ENCODE results near the gene TTLL8. TPM values are rescaled to one million over a fixed set of nuclear protein-coding genes. Genes with fewer than 3 reads are reported as not detected.

Gene TTLL8
- not detected in 5 replicates for total RNA-seq (2022; extraction: Qiagen RNA extraction)

GRCh38 chr22:50058061-50058905 is at the start of gene TTLL8:
TSS of gene TTLL8 (minus strand) at chr22:50058298.

GRCh38 chr22:50089682-50090411 is 31.7 kb upstream of the TTLL8 start, which contains the start of gene MOV10L1:
TSS of gene MOV10L1 (plus strand) at chr22:50090006. CDS start at chr22:50090089, 83 bp downstream.

GRCh38 chr22:50085211-50085972 is 27.3 kb upstream of the TTLL8 start, which contains the start of gene MLC1:
TSS of gene MLC1 (minus strand) at chr22:50085426. CDS start at chr22:50084902, 524 bp downstream.

GRCh38 chr22:50012211-50013181 is 45.6 kb downstream of the TTLL8 start, which contains the start of gene IL17REL:
TSS of gene IL17REL (minus strand) at chr22:50012765. CDS start at chr22:50012646, 119 bp downstream.

Other genes starting within 250 kb of the TTLL8 start
- 12.0 to 16.0 TPM (median 15.0 TPM) in 5 replicates for gene BRD1, start 230.4 kb downstream of the TTLL8 start, total RNA-seq (2022; extraction: Qiagen RNA extraction)
- 9.8 to 12.8 TPM (median 11.3 TPM) in 5 replicates for gene ZBED4, start 204.5 kb downstream of the TTLL8 start, total RNA-seq (2022; extraction: Qiagen RNA extraction)
- 6.0 to 13.7 TPM (median 11.4 TPM) in 5 replicates for gene ALG12, start 139.9 kb downstream of the TTLL8 start, total RNA-seq (2022; extraction: Qiagen RNA extraction)
- gene CRELD2, start 139.7 kb downstream of the TTLL8 start, total RNA-seq (2022; extraction: Qiagen RNA extraction) = 21.1 to 32.6 TPM (median 27.6 TPM) in 5 replicates
- gene PIM3, start 97.5 kb downstream of the TTLL8 start, total RNA-seq (2022; extraction: Qiagen RNA extraction) = 36.1 to 78.7 TPM (median 74.6 TPM) in 5 replicates
- gene IL17REL, start 45.5 kb downstream of the TTLL8 start, total RNA-seq (2022; extraction: Qiagen RNA extraction) = 0.04 to 0.06 TPM (median 0.05 TPM) in 5 replicates
- not detected in 5 replicates for gene MLC1, start 27.1 kb upstream of the TTLL8 start, total RNA-seq (2022; extraction: Qiagen RNA extraction)
- gene MOV10L1, start 31.7 kb upstream of the TTLL8 start, total RNA-seq (2022; extraction: Qiagen RNA extraction) = not detected in 5 replicates
- gene PANX2, start 112.4 kb upstream of the TTLL8 start, total RNA-seq (2022; extraction: Qiagen RNA extraction) = 5.1 to 7.0 TPM (median 6.5 TPM) in 5 replicates
- 21.9 to 37.7 TPM (median 37.1 TPM) in 5 replicates for gene TRABD, start 127.6 kb upstream of the TTLL8 start, total RNA-seq (2022; extraction: Qiagen RNA extraction)
- 12.3 to 20.5 TPM (median 20.0 TPM) in 5 replicates for gene SELENOO, start 142.7 kb upstream of the TTLL8 start, total RNA-seq (2022; extraction: Qiagen RNA extraction)
- gene TUBGCP6, start 186.7 kb upstream of the TTLL8 start, total RNA-seq (2022; extraction: Qiagen RNA extraction) = 6.1 to 12.0 TPM (median 11.0 TPM) in 5 replicates
- gene HDAC10, start 193.0 kb upstream of the TTLL8 start, total RNA-seq (2022; extraction: Qiagen RNA extraction) = 6.5 to 14.1 TPM (median 12.6 TPM) in 5 replicates
- 17.2 to 30.4 TPM (median 25.2 TPM) in 5 replicates for gene MAPK12, start 203.4 kb upstream of the TTLL8 start, total RNA-seq (2022; extraction: Qiagen RNA extraction)
- 5.2 to 7.7 TPM (median 7.0 TPM) in 5 replicates for gene MAPK11, start 212.1 kb upstream of the TTLL8 start, total RNA-seq (2022; extraction: Qiagen RNA extraction)
- 86.0 to 120 TPM (median 115 TPM) in 5 replicates for gene PLXNB2, start 249.3 kb upstream of the TTLL8 start, total RNA-seq (2022; extraction: Qiagen RNA extraction)

Data from A549 treated with Mapracorat at 1 μM for 4 hours (cell line).